K562 (cell line): ENCODE results near the gene ARHGAP25. TPM values are rescaled to one million over a fixed set of nuclear protein-coding genes. Genes with fewer than 3 reads are reported as not detected.
A peak's percentile ranks its signal among the peaks of the same experiment; 100 is the strongest.

Experiments
- BCOR ChIP-seq: fragments of 450-650 bp; IDR thresholded peaks from 2 replicates; pipeline ENCODE4 v1.6.1; 2016
- CTBP1 ChIP-seq: fragments of 450-650 bp; IDR thresholded peaks from 2 replicates; pipeline ENCODE4 v1.6.1; 2016; ENCODE audit warnings: borderline replicate concordance
- DMBX1 ChIP-seq: fragments of 250-450 bp; sonication (Bioruptor Pico); IDR thresholded peaks from 2 replicates; pipeline ENCODE4 v1.8.0; 2022; ENCODE audit warnings: inconsistent platforms, mild to moderate bottlenecking, moderate library complexity, borderline replicate concordance
- ETV1 ChIP-seq: fragments of 450-650 bp; conservative IDR thresholded peaks from 2 replicates; pipeline ENCODE4 v1.6.1; 2016; ENCODE audit warnings: missing genetic modification characterization, control low read depth, low read depth, missing compliant biosample characterization
- FOSL1 ChIP-seq: fragments of 200-800 bp; sonication (Bioruptor generic); conservative IDR thresholded peaks from 2 replicates; pipeline ENCODE4 v1.6.1; 2016; ENCODE audit warnings: missing genetic modification characterization, missing compliant biosample characterization
- HNRNPLL ChIP-seq: fragments of 200-400 bp; formaldehyde crosslinking; IDR thresholded peaks from 2 replicates; pipeline ENCODE4 v1.6.1; 2017; ENCODE audit warnings: low read length, low read depth, mild to moderate bottlenecking; ENCODE audit not compliant: poor library complexity, severe bottlenecking
- KDM5B ChIP-seq: fragments of 200-600 bp; sonication (generic); IDR thresholded peaks from 2 replicates; pipeline ENCODE4 v1.6.1; 2012; ENCODE audit warnings: low read depth, mild to moderate bottlenecking, moderate library complexity, low read length, control low read depth, inconsistent platforms; ENCODE audit not compliant: insufficient replicate concordance
- NFIC ChIP-seq: fragments of 450-650 bp; IDR thresholded peaks from 2 replicates; pipeline ENCODE4 v1.6.1; 2017; ENCODE audit warnings: mild to moderate bottlenecking, inconsistent platforms
- PHB2 ChIP-seq: fragments of 450-650 bp; IDR thresholded peaks from 2 replicates; pipeline ENCODE4 v1.6.1; 2017; ENCODE audit warnings: low read depth
- PPARD ChIP-seq: fragments of 250-450 bp; sonication (Bioruptor Pico); IDR thresholded peaks from 2 replicates; pipeline ENCODE4 v1.8.0; 2022; ENCODE audit warnings: inconsistent platforms, mild to moderate bottlenecking, moderate library complexity
- RFX7 ChIP-seq: fragments of 250-450 bp; sonication (Bioruptor Pico); IDR thresholded peaks from 2 replicates; pipeline ENCODE4 v1.5.1; 2021; ENCODE audit warnings: mild to moderate bottlenecking
- SMARCA5 ChIP-seq: fragments of 450-650 bp; IDR thresholded peaks from 2 replicates; pipeline ENCODE4 v1.6.1; 2016
- SMC3 ChIP-seq: conservative IDR thresholded peaks from 2 replicates; pipeline ENCODE4 v1.6.1; 2011; ENCODE audit warnings: low read depth, low read length, improper control_type of control experiment; ENCODE audit not compliant: insufficient read depth
- SNIP1 ChIP-seq: fragments of 450-650 bp; IDR thresholded peaks from 2 replicates; pipeline ENCODE4 v1.7.1; 2017; ENCODE audit warnings: low read depth, mild to moderate bottlenecking
- TEAD1 ChIP-seq, 2 experiments: fragments of 450-650 bp in 1 of 2; sonication (generic) in 1 of 2; formaldehyde crosslinking; IDR thresholded peaks; 2 replicates each; pipeline versions ENCODE4 v1.4.0 to v1.8.0; 2020 to 2022; ENCODE audit warnings: mild to moderate bottlenecking in 2 of 2, missing genetic modification reagents in 1 of 2
- ZC3H4 ChIP-seq: sonication (generic); formaldehyde crosslinking; IDR thresholded peaks from 2 replicates; pipeline ENCODE4 v1.9.0; 2021; ENCODE audit warnings: missing genetic modification reagents, borderline replicate concordance
- ZNF184 ChIP-seq: sonication (generic); formaldehyde crosslinking; IDR thresholded peaks from 2 replicates; pipeline ENCODE4 v1.5.0; 2020; ENCODE audit warnings: missing genetic modification reagents
- ZNF282 ChIP-seq: sonication (generic); formaldehyde crosslinking; IDR thresholded peaks from 2 replicates; pipeline ENCODE4 v1.8.1; 2023; ENCODE audit warnings: missing genetic modification reagents
- ZNF551 ChIP-seq: fragments of 250-450 bp; sonication (Bioruptor Pico); IDR thresholded peaks from 2 replicates; pipeline ENCODE4 v1.5.0; 2021; ENCODE audit warnings: mild to moderate bottlenecking, moderate library complexity
- ZNF57 ChIP-seq: fragments of 450-650 bp; formaldehyde crosslinking; IDR thresholded peaks from 2 replicates; pipeline ENCODE4 v1.4.0; 2020; ENCODE audit warnings: mild to moderate bottlenecking, moderate library complexity
- polyA plus RNA-seq, 8 experiments: library from polyadenylated mRNA; depleted of rRNA in 4 of 8; stranded (reverse) in 5 of 8; unstranded in 3 of 8; fragments of >200 nt; fragmentation: Nextera tagmentation in 2 of 8; fragmentation: Illumina TruSeq in 1 of 8; extraction: Ambion mirVana in 2 of 8; extraction: Trizol in 1 of 8; gene quantifications; 2 replicates each; pipeline versions ENCODE4 v1.2.1 to v1.2.3, GENCODE V29; 2011 to 2014; ENCODE audit warnings: inconsistent platforms in 1 of 8, missing spikeins in 1 of 8
- total RNA-seq, 7 experiments: library from RNA; depleted of rRNA in 6 of 7; stranded (reverse); fragments of >200 nt in 6 of 7; fragmentation: Illumina TruSeq in 2 of 7; extraction: Trizol in 2 of 7; gene quantifications; 2 replicates each; pipeline versions ENCODE4 v1.2.1 to v1.2.3, GENCODE V29; 2011 to 2021; ENCODE audit warnings: low replicate concordance in 1 of 7
- TF ChIP-seq, protein P1 (sequence below): fragments of 450-650 bp; IDR thresholded peaks from 2 replicates; pipeline ENCODE4 v1.6.1; 2018; ENCODE audit warnings: mild to moderate bottlenecking, low read depth; ENCODE audit not compliant: partially characterized antibody
- TF ChIP-seq, protein P2 (sequence below): sonication (generic); formaldehyde crosslinking; IDR thresholded peaks from 2 replicates; pipeline ENCODE4 v1.8.0; 2022; ENCODE audit warnings: mild to moderate bottlenecking, low read depth, missing genetic modification reagents
- TF ChIP-seq, protein P3 (sequence below): fragments of 250-450 bp; sonication (Bioruptor Pico); IDR thresholded peaks from 2 replicates; pipeline ENCODE4 v1.8.0; 2021; ENCODE audit warnings: mild to moderate bottlenecking, moderate library complexity

The ARHGAP25 gene
- total and polyA plus RNA-seq, 9 of the 15 experiments (the other 6 are each of a cell fraction or from before 2014, with no cell fraction given): 4.9 to 14.8 (median 10.7) TPM

DNA sequence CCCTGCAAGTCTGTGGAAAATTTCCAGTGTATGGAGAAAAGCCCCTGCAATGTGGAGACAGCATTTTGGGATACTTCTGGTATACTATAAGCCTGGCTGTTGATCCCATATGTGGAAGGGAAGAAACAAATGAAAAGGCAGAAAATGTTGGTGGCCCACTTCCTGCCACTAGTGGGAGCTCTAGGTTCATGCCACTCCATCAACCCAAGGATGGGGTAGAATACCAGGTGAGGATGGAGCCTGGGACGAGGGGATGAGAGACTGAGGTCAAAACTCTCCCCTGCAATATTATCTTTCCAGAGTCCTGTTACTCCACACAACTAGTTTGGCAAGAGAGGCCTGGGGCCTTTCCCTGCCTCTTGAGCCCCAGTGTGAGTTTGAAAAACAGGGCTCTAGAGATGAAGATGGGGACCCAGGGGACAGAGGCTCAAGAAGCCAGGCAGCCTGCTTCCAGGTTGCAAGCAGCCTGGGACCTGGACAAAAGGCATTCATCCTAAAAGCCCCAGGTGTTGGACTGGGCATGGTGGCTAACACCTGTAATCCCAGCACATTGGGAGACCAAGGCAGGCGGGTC is 104.7 kb downstream of the ARHGAP25 start (continued):
- TF ChIP-seq HNRNPLL (no peak), TEAD1 (CRISPR knock-in tag; IDR thresholded peaks at IDR 0.05) (0 out of 4 replicates have a peak, but pooled peaks of 1 of the 2 experiments have one; percentile 46), SMARCA5 (no peak), ZC3H4 (CRISPR knock-in tag) (no peak), ZNF551 (CRISPR knock-in tag) (no peak), PPARD (no peak), RFX7 (CRISPR knock-in tag) (no peak), ZNF184 (CRISPR knock-in tag) (no peak), KDM5B (no peak), DMBX1 (0 out of 2 replicates have a peak, but pooled peaks have one; percentile 31), NFIC (no peak), ZNF282 (CRISPR knock-in tag) (no peak), ETV1 (tag) (peak; percentile 48), PHB2 (no peak), FOSL1 (tag) (no peak), SNIP1 (no peak), ZNF57 (CRISPR knock-in tag) (no peak), SMC3 (peak; percentile 62), BCOR (no peak), CTBP1 (peak; percentile 35; the same call in 1 of the 2 replicates)
- TF ChIP-seq, protein P1, sequence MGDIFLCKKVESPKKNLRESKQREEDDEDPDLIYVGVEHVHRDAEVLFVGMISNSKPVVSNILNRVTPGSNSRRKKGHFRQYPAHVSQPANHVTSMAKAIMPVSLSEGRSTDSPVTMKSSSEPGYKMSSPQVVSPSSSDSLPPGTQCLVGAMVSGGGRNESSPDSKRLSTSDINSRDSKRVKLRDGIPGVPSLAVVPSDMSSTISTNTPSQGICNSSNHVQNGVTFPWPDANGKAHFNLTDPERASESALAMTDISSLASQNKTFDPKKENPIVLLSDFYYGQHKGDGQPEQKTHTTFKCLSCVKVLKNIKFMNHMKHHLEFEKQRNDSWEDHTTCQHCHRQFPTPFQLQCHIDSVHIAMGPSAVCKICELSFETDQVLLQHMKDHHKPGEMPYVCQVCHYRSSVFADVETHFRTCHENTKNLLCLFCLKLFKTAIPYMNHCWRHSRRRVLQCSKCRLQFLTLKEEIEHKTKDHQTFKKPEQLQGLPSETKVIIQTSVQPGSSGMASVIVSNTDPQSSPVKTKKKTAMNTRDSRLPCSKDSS: peak; percentile 86
- TF ChIP-seq, protein P2, sequence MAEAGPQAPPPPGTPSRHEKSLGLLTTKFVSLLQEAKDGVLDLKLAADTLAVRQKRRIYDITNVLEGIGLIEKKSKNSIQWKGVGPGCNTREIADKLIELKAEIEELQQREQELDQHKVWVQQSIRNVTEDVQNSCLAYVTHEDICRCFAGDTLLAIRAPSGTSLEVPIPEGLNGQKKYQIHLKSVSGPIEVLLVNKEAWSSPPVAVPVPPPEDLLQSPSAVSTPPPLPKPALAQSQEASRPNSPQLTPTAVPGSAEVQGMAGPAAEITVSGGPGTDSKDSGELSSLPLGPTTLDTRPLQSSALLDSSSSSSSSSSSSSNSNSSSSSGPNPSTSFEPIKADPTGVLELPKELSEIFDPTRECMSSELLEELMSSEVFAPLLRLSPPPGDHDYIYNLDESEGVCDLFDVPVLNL (CRISPR knock-in tag): no peak
- TF ChIP-seq, protein P3, sequence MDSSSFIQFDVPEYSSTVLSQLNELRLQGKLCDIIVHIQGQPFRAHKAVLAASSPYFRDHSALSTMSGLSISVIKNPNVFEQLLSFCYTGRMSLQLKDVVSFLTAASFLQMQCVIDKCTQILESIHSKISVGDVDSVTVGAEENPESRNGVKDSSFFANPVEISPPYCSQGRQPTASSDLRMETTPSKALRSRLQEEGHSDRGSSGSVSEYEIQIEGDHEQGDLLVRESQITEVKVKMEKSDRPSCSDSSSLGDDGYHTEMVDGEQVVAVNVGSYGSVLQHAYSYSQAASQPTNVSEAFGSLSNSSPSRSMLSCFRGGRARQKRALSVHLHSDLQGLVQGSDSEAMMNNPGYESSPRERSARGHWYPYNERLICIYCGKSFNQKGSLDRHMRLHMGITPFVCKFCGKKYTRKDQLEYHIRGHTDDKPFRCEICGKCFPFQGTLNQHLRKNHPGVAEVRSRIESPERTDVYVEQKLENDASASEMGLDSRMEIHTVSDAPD (CRISPR knock-in tag): no peak
